ENCODE measurements around the gene ADAMTS8. TPM values are rescaled to one million over a fixed set of nuclear protein-coding genes. Genes with fewer than 3 reads are reported as not detected.
A peak's percentile ranks its signal among the peaks of the same experiment; 100 is the strongest.
"Not testable (repeated sequence)": the region's sequence is repeated elsewhere in the genome, so short reads cannot be mapped to it uniquely, and the experiment has no call there.

Gene ADAMTS8
- polyA plus RNA-seq, 2 donors, result 2.2 to 3.1 TPM

GRCh38 chr11:130439876-130440275 lies 11.5 kb upstream of the ADAMTS8 start:
- 84 to 87% methylated on average over 6 of the region's 6 CpGs for WGBS, 2 donors

GRCh38 chr11:130439160-130439519 lies 10.7 kb upstream of the ADAMTS8 start:
- Histone ChIP-seq H3K4me3 (ENCODE audit: low read depth in 1 of 2, low read length in 2 of 2) (no peak overlapping the region), H3K27me3 (ENCODE audit: control insufficient read depth in 1 of 2, insufficient read depth in 2 of 2, low read length in 2 of 2) (no peaks in the 10 kb centered on the region), H3K27ac (ENCODE audit: low read depth in 2 of 2, low read length in 1 of 2) (no peak overlapping the region), H3K4me1 (ENCODE audit: control insufficient read depth in 2 of 2, insufficient read depth in 2 of 2, low read length in 1 of 2) (peaks cover 0 to 6% of the 10 kb centered on the region in 2 donors), H3K9me3 (ENCODE audit: control insufficient read depth in 2 of 2, insufficient read depth in 1 of 2, low read depth in 1 of 2, low read length in 1 of 2) (no peaks in the 10 kb centered on the region), H3K36me3 (ENCODE audit: control insufficient read depth in 2 of 2, insufficient read depth in 2 of 2, low read length in 1 of 2) (no peaks in the 10 kb centered on the region)
- WGBS, 2 donors, result 73 to 81% methylated on average over 4 of the region's 4 CpGs

More at GRCh38 chr11:130439876-130440275, 11.5 kb upstream of the ADAMTS8 start:
- Histone ChIP-seq H3K4me1 (ENCODE audit: control insufficient read depth in 2 of 2, insufficient read depth in 2 of 2, low read length in 1 of 2) (peaks cover 0 to 6% of the 10 kb centered on the region in 2 donors), H3K36me3 (ENCODE audit: control insufficient read depth in 2 of 2, insufficient read depth in 2 of 2, low read length in 1 of 2) (no peaks in the 10 kb centered on the region), H3K4me3 (ENCODE audit: low read depth in 1 of 2, low read length in 2 of 2) (no peak overlapping the region), H3K27ac (ENCODE audit: low read depth in 2 of 2, low read length in 1 of 2) (no peak overlapping the region), H3K9me3 (ENCODE audit: control insufficient read depth in 2 of 2, insufficient read depth in 1 of 2, low read depth in 1 of 2, low read length in 1 of 2) (no peaks in the 10 kb centered on the region), H3K27me3 (ENCODE audit: control insufficient read depth in 1 of 2, insufficient read depth in 2 of 2, low read length in 2 of 2) (no peaks in the 10 kb centered on the region)

GRCh38 chr11:130438401-130439159 lies 10.2 kb upstream of the ADAMTS8 start:
- not testable (repeated sequence) for H3K27ac ChIP-seq (ENCODE audit: low read depth in 2 of 2, low read length in 1 of 2); H3K4me1 ChIP-seq (ENCODE audit: control insufficient read depth in 2 of 2, insufficient read depth in 2 of 2, low read length in 1 of 2); H3K9me3 ChIP-seq (ENCODE audit: control insufficient read depth in 2 of 2, insufficient read depth in 1 of 2, low read depth in 1 of 2, low read length in 1 of 2); H3K36me3 ChIP-seq (ENCODE audit: control insufficient read depth in 2 of 2, insufficient read depth in 2 of 2, low read length in 1 of 2); H3K27me3 ChIP-seq (ENCODE audit: control insufficient read depth in 1 of 2, insufficient read depth in 2 of 2, low read length in 2 of 2); H3K4me3 ChIP-seq (ENCODE audit: low read depth in 1 of 2, low read length in 2 of 2)
- 77 to 88% methylated on average over 10 of the region's 10 CpGs for WGBS, 2 donors

GRCh38 chr11:130437848-130438247 lies 9.4 kb upstream of the ADAMTS8 start:
- no peak overlapping the region for H3K27ac ChIP-seq (ENCODE audit: low read depth in 2 of 2, low read length in 1 of 2)
- whole genome bisulfite sequencing, 2 donors, result 52 to 68% methylated on average over 7 of the region's 7 CpGs
- H3K36me3 ChIP-seq (ENCODE audit: control insufficient read depth in 2 of 2, insufficient read depth in 2 of 2, low read length in 1 of 2), result no peaks in the 10 kb centered on the region
- H3K9me3 ChIP-seq (ENCODE audit: control insufficient read depth in 2 of 2, insufficient read depth in 1 of 2, low read depth in 1 of 2, low read length in 1 of 2), result no peaks in the 10 kb centered on the region
- no peaks in the 10 kb centered on the region for H3K27me3 ChIP-seq (ENCODE audit: control insufficient read depth in 1 of 2, insufficient read depth in 2 of 2, low read length in 2 of 2)
- H3K4me1 ChIP-seq (ENCODE audit: control insufficient read depth in 2 of 2, insufficient read depth in 2 of 2, low read length in 1 of 2), result peaks cover 0 to 6% of the 10 kb centered on the region in 2 donors
- H3K4me3 ChIP-seq (ENCODE audit: low read depth in 1 of 2, low read length in 2 of 2), result no peak overlapping the region

GRCh38 chr11:130436171-130436570 lies 7.8 kb upstream of the ADAMTS8 start:
- H3K27me3 ChIP-seq (ENCODE audit: control insufficient read depth in 1 of 2, insufficient read depth in 2 of 2, low read length in 2 of 2), result no peaks in the 10 kb centered on the region
- peaks cover 0 to 6% of the 10 kb centered on the region in 2 donors for H3K4me1 ChIP-seq (ENCODE audit: control insufficient read depth in 2 of 2, insufficient read depth in 2 of 2, low read length in 1 of 2)
- no peaks in the 10 kb centered on the region for H3K36me3 ChIP-seq (ENCODE audit: control insufficient read depth in 2 of 2, insufficient read depth in 2 of 2, low read length in 1 of 2)
- H3K4me3 ChIP-seq (ENCODE audit: low read depth in 1 of 2, low read length in 2 of 2), result no peak overlapping the region
- no peaks in the 10 kb centered on the region for H3K9me3 ChIP-seq (ENCODE audit: control insufficient read depth in 2 of 2, insufficient read depth in 1 of 2, low read depth in 1 of 2, low read length in 1 of 2)
- no peak overlapping the region for H3K27ac ChIP-seq (ENCODE audit: low read depth in 2 of 2, low read length in 1 of 2)
- WGBS, 2 donors, result 79 to 85% methylated on average over 3 of the region's 3 CpGs

- 35 to 58% methylated on average over 4 of the region's 4 CpGs for whole genome bisulfite sequencing, 2 donors
- H3K36me3 ChIP-seq (ENCODE audit: control insufficient read depth in 2 of 2, insufficient read depth in 2 of 2, low read length in 1 of 2), result no peaks in the 10 kb centered on the region
- no peaks in the 10 kb centered on the region for H3K9me3 ChIP-seq (ENCODE audit: control insufficient read depth in 2 of 2, insufficient read depth in 1 of 2, low read depth in 1 of 2, low read length in 1 of 2)
- H3K4me3 ChIP-seq (ENCODE audit: low read depth in 1 of 2, low read length in 2 of 2), result no peak overlapping the region
- peaks cover 0 to 6% of the 10 kb centered on the region in 2 donors for H3K4me1 ChIP-seq (ENCODE audit: control insufficient read depth in 2 of 2, insufficient read depth in 2 of 2, low read length in 1 of 2)
- no peak overlapping the region for H3K27ac ChIP-seq (ENCODE audit: low read depth in 2 of 2, low read length in 1 of 2)
- no peaks in the 10 kb centered on the region for H3K27me3 ChIP-seq (ENCODE audit: control insufficient read depth in 1 of 2, insufficient read depth in 2 of 2, low read length in 2 of 2)
Observed at GRCh38 chr11:130435671-130436070, 7.3 kb upstream of the ADAMTS8 start.

GRCh38 chr11:130434521-130435223 lies 6.3 kb upstream of the ADAMTS8 start:
- Histone ChIP-seq H3K36me3 (ENCODE audit: control insufficient read depth in 2 of 2, insufficient read depth in 2 of 2, low read length in 1 of 2) (no peaks in the 10 kb centered on the region), H3K4me1 (ENCODE audit: control insufficient read depth in 2 of 2, insufficient read depth in 2 of 2, low read length in 1 of 2) (peaks cover 0 to 6% of the 10 kb centered on the region in 2 donors), H3K9me3 (ENCODE audit: control insufficient read depth in 2 of 2, insufficient read depth in 1 of 2, low read depth in 1 of 2, low read length in 1 of 2) (no peaks in the 10 kb centered on the region), H3K4me3 (ENCODE audit: low read depth in 1 of 2, low read length in 2 of 2) (peak overlapping the region; percentile 44 to 70), H3K27me3 (ENCODE audit: control insufficient read depth in 1 of 2, insufficient read depth in 2 of 2, low read length in 2 of 2) (no peaks in the 10 kb centered on the region), H3K27ac (ENCODE audit: low read depth in 2 of 2, low read length in 1 of 2) (peak overlapping the region; percentile 36 to 57)
- 0 to 1% methylated on average over 20 of the region's 20 CpGs for WGBS, 2 donors

- no peaks in the 10 kb centered on the region for H3K9me3 ChIP-seq (ENCODE audit: control insufficient read depth in 2 of 2, insufficient read depth in 1 of 2, low read depth in 1 of 2, low read length in 1 of 2)
- 75 to 85% methylated on average over 4 of the region's 4 CpGs for WGBS, 2 donors
- H3K27ac ChIP-seq (ENCODE audit: low read depth in 2 of 2, low read length in 1 of 2), result no peak overlapping the region
Observed at GRCh38 chr11:130433357-130433756, 4.9 kb upstream of the ADAMTS8 start.

GRCh38 chr11:130431801-130432200 lies 3.4 kb upstream of the ADAMTS8 start:
- H3K27me3 ChIP-seq (ENCODE audit: control insufficient read depth in 1 of 2, insufficient read depth in 2 of 2, low read length in 2 of 2), result peaks cover 0 to 6% of the 10 kb centered on the region in 2 donors
- no peak overlapping the region for H3K27ac ChIP-seq (ENCODE audit: low read depth in 2 of 2, low read length in 1 of 2)
- no peaks in the 10 kb centered on the region for H3K9me3 ChIP-seq (ENCODE audit: control insufficient read depth in 2 of 2, insufficient read depth in 1 of 2, low read depth in 1 of 2, low read length in 1 of 2)
- H3K4me1 ChIP-seq (ENCODE audit: control insufficient read depth in 2 of 2, insufficient read depth in 2 of 2, low read length in 1 of 2), result peaks cover 0 to 8% of the 10 kb centered on the region in 2 donors
- no peaks in the 10 kb centered on the region for H3K36me3 ChIP-seq (ENCODE audit: control insufficient read depth in 2 of 2, insufficient read depth in 2 of 2, low read length in 1 of 2)
- no peak overlapping the region for H3K4me3 ChIP-seq (ENCODE audit: low read depth in 1 of 2, low read length in 2 of 2)
- 44 to 61% methylated on average over 3 of the region's 3 CpGs for WGBS, 2 donors

More at GRCh38 chr11:130433357-130433756, 4.9 kb upstream of the ADAMTS8 start:
- Histone ChIP-seq H3K4me1 (ENCODE audit: control insufficient read depth in 2 of 2, insufficient read depth in 2 of 2, low read length in 1 of 2) (peaks cover 0 to 6% of the 10 kb centered on the region in 2 donors), H3K4me3 (ENCODE audit: low read depth in 1 of 2, low read length in 2 of 2) (no peak overlapping the region), H3K27me3 (ENCODE audit: control insufficient read depth in 1 of 2, insufficient read depth in 2 of 2, low read length in 2 of 2) (peaks cover 0 to 1% of the 10 kb centered on the region in 2 donors), H3K36me3 (ENCODE audit: control insufficient read depth in 2 of 2, insufficient read depth in 2 of 2, low read length in 1 of 2) (no peaks in the 10 kb centered on the region)
